Lower lobe of right lung (tissue), 2 donors: ENCODE measurements around the gene TAAR6. TPM values are rescaled to one million over a fixed set of nuclear protein-coding genes. Genes with fewer than 3 reads are reported as not detected.

Experiments used
- ATAC-seq, 2 donors: fragments of 200-7000 bp; cut with Tn5 transposase; one replicate each; pipeline ENCODE4 v1.9.1; 2020 to 2022; ENCODE audit warnings: mild to moderate bottlenecking in 2 of 2, moderate library complexity in 2 of 2
- DNase-seq: peaks from one replicate; pipeline ENCODE4 v3.0.0-alpha.2; 2020
- H3K27ac ChIP-seq: fragments of 200-600 bp; one replicate; pipeline ENCODE4 v1.8.0; 2022
- H3K27me3 ChIP-seq: fragments of 200-600 bp; one replicate; pipeline ENCODE4 v1.8.0; 2022; ENCODE audit warnings: low read depth
- H3K36me3 ChIP-seq: fragments of 200-600 bp; one replicate; pipeline ENCODE4 v1.8.0; 2022; ENCODE audit warnings: mild to moderate bottlenecking
- H3K4me1 ChIP-seq: fragments of 200-600 bp; one replicate; pipeline ENCODE4 v1.8.0; 2022
- H3K4me3 ChIP-seq: fragments of 200-600 bp; one replicate; pipeline ENCODE4 v1.8.0; 2022; ENCODE audit warnings: mild to moderate bottlenecking
- H3K9me3 ChIP-seq: fragments of 200-600 bp; one replicate; pipeline ENCODE4 v1.8.0; 2022
- CTCF ChIP-seq: fragments of 200-600 bp; IDR thresholded peaks from one replicate; pipeline ENCODE4 v1.8.0; 2022; ENCODE audit warnings: antibody characterized with exemption, mild to moderate bottlenecking
- intact Hi-C: fragments of 100-400 bp; cut with DNase I; formaldehyde crosslinking; loops from one replicate; pipeline ENCODE4 v1.11.0; 2022
- total RNA-seq: library from RNA; stranded (reverse); fragmentation: NEBNext Ultra II Directional; extraction: Animal tissue kit (Norgen Biotek cat#: 25700); gene quantifications from one replicate; pipeline ENCODE4 v1.2.1, GENCODE V29; 2021
- donor health status: DM: no; HTN: yes; CAD: no; lungs with severe emphysema.

The TAAR6 gene
- total RNA-seq, 1 donor from 2014 or later: not detected

GRCh38 chr6:132569170-132569569 lies 952 bp upstream of the TAAR6 start:
- ATAC-seq: no peak
- Histone ChIP-seq H3K4me3 (no peak overlapping the region), H3K36me3 (no peaks in the 10 kb centered on the region), H3K27me3 (peaks cover 6% of the 10 kb centered on the region), H3K4me1 (no peaks in the 10 kb centered on the region), H3K9me3 (no peaks in the 10 kb centered on the region), H3K27ac (no peak overlapping the region)
- no peak for TF ChIP-seq CTCF
- intact Hi-C loops: no loop called here
- no peak for DNase-seq

- H3K36me3 ChIP-seq: no peaks in the 10 kb centered on the region
- H3K4me3 ChIP-seq: no peak overlapping the region
- H3K9me3 ChIP-seq: no peaks in the 10 kb centered on the region
- no peak for TF ChIP-seq CTCF
- no peak for DNase-seq
- no peak overlapping the region for H3K27ac ChIP-seq
- no peaks in the 10 kb centered on the region for H3K4me1 ChIP-seq
- H3K27me3 ChIP-seq: no peaks in the 10 kb centered on the region
- ATAC-seq: no peak
- intact Hi-C loops: no loop called here
Measured at GRCh38 chr6:132571774-132572173, 1.7 kb downstream of the TAAR6 start.

GRCh38 chr6:132584698-132585097 lies 14.6 kb downstream of the TAAR6 start:
- Histone ChIP-seq H3K4me1 (no peaks in the 10 kb centered on the region), H3K27me3 (no peaks in the 10 kb centered on the region), H3K4me3 (no peak overlapping the region), H3K9me3 (no peaks in the 10 kb centered on the region), H3K36me3 (no peaks in the 10 kb centered on the region), H3K27ac (no peak overlapping the region)
- TF ChIP-seq CTCF: no peak
- ATAC-seq (no peak), DNase-seq (no peak)
- intact Hi-C loops: no loop called here

GRCh38 chr6:132587424-132587823 lies 17.3 kb downstream of the TAAR6 start:
- no peak for DNase-seq
- intact Hi-C loops: no loop called here
- Histone ChIP-seq H3K4me1 (no peaks in the 10 kb centered on the region), H3K27ac (no peak overlapping the region), H3K36me3 (no peaks in the 10 kb centered on the region), H3K9me3 (no peaks in the 10 kb centered on the region), H3K4me3 (no peak overlapping the region), H3K27me3 (no peaks in the 10 kb centered on the region)
- TF ChIP-seq CTCF: no peak
- ATAC-seq: peak; percentile 60 to 78

GRCh38 chr6:132589454-132589853 lies 19.3 kb downstream of the TAAR6 start, which contains the start of gene TAAR5:
Gene TAAR5 (minus strand): TSS chr6:132589741. CDS start chr6:132589686, 55 bp downstream.
- intact Hi-C loops: no loop called here
- no peak for ATAC-seq
- H3K9me3 ChIP-seq: no peaks in the 10 kb centered on the region
- TF ChIP-seq CTCF: no peak
- no peak within 1 kb of the TSS for H3K4me3 ChIP-seq
- H3K36me3 ChIP-seq: no peaks in the 10 kb centered on the region
- no peak within 1 kb of the TSS for H3K27ac ChIP-seq
- no peaks in the 10 kb centered on the region for H3K4me1 ChIP-seq
- DNase-seq: no peak
- no peaks in the 10 kb centered on the region for H3K27me3 ChIP-seq

GRCh38 chr6:132590362-132590761 lies 20.2 kb downstream of the TAAR6 start:
- intact Hi-C loops: no loop called here
- no peaks in the 10 kb centered on the region for H3K4me1 ChIP-seq
- no peak for TF ChIP-seq CTCF

More at GRCh38 chr6:132590362-132590761, 20.2 kb downstream of the TAAR6 start:
- Histone ChIP-seq H3K27ac (no peak overlapping the region), H3K9me3 (no peaks in the 10 kb centered on the region), H3K4me3 (no peak overlapping the region), H3K27me3 (no peaks in the 10 kb centered on the region), H3K36me3 (no peaks in the 10 kb centered on the region)
- no peak for DNase-seq
- no peak for ATAC-seq
